HS-5 (cell line): ENCODE results near the gene DIAPH2.
"Not testable (repeated sequence)": the region's sequence is repeated elsewhere in the genome, so short reads cannot be mapped to it uniquely, and the experiment has no call there.

ENCODE experiments used
- DNase-seq: peaks from one replicate; pipeline ENCODE4 v3.0.0-alpha.2; 2012; ENCODE audit warnings: low read depth

The DIAPH2 gene

GRCh38 chrX:96833333-96833732, 148.7 kb downstream of the DIAPH2 start:
- DNase-seq, result no peak

GRCh38 chrX:96834137-96834536, 149.5 kb downstream of the DIAPH2 start:
- no peak for DNase-seq

- DNase-seq, result no peak
These were observed 151.1 kb downstream of the DIAPH2 start for GRCh38 chrX:96835660-96836289.

GRCh38 chrX:96837808-96838207, 153.2 kb downstream of the DIAPH2 start:
- DNase-seq, result no peak

- DNase-seq, result no peak
These were observed 153.9 kb downstream of the DIAPH2 start for GRCh38 chrX:96838537-96838936.

- DNase-seq, result no peak
These were observed 156.7 kb downstream of the DIAPH2 start for GRCh38 chrX:96841325-96841724.

- DNase-seq, result not testable (repeated sequence)
These were observed 157.2 kb downstream of the DIAPH2 start for GRCh38 chrX:96841866-96842265.

GRCh38 chrX:96843566-96843965, 158.9 kb downstream of the DIAPH2 start:
- no peak for DNase-seq

GRCh38 chrX:96846841-96847240, 162.2 kb downstream of the DIAPH2 start:
- no peak for DNase-seq

- DNase-seq, result not testable (repeated sequence)
These were observed 174.8 kb downstream of the DIAPH2 start for GRCh38 chrX:96859422-96859821.

- DNase-seq, result no peak
These were observed 176.6 kb downstream of the DIAPH2 start for GRCh38 chrX:96861218-96861617.

- DNase-seq, result no peak
These were observed 177.0 kb downstream of the DIAPH2 start for GRCh38 chrX:96861661-96862060.

GRCh38 chrX:96883608-96884007, 199.0 kb downstream of the DIAPH2 start, which contains the start of gene RPA4:
RPA4 (plus strand) TSS chrX:96883908; CDS start chrX:96884311, 403 bp downstream.
- DNase-seq, result no peak

GRCh38 chrX:96884027-96884426, 199.4 kb downstream of the DIAPH2 start:
- DNase-seq, result no peak

- no peak for DNase-seq
These were observed 205.1 kb downstream of the DIAPH2 start for GRCh38 chrX:96889726-96890125.

GRCh38 chrX:96906741-96907140, 222.1 kb downstream of the DIAPH2 start:
- no peak for DNase-seq

- DNase-seq, result no peak
These were observed 223.1 kb downstream of the DIAPH2 start for GRCh38 chrX:96907516-96908272.

- no peak for DNase-seq
These were observed 224.6 kb downstream of the DIAPH2 start for GRCh38 chrX:96909291-96909690.

- no peak for DNase-seq
These were observed 234.2 kb downstream of the DIAPH2 start for GRCh38 chrX:96918864-96919263.

- no peak for DNase-seq
These were observed 235.0 kb downstream of the DIAPH2 start for GRCh38 chrX:96919672-96920071.

- DNase-seq, result no peak
These were observed 239.9 kb downstream of the DIAPH2 start for GRCh38 chrX:96924581-96924980.

GRCh38 chrX:96929036-96929435, 244.4 kb downstream of the DIAPH2 start:
- DNase-seq, result no peak

GRCh38 chrX:96957718-96958117, 273.1 kb downstream of the DIAPH2 start:
- DNase-seq, result no peak

- no peak for DNase-seq
These were observed 287.2 kb downstream of the DIAPH2 start for GRCh38 chrX:96971812-96972211.
